Epithelial cell of esophagus (primary cell): ENCODE results near the gene ANKHD1.

Experiments
- DNase-seq: peaks from one replicate; pipeline ENCODE4 v3.0.0; 2010; ENCODE audit warnings: low read depth
- H3K4me3 ChIP-seq: 2 replicates; pipeline ENCODE4 v1.5.1; 2011; ENCODE audit warnings: mild to moderate bottlenecking, low read length, control low read depth
- CTCF ChIP-seq: IDR thresholded peaks from 2 replicates; pipeline ENCODE4 v1.5.1; 2011; ENCODE audit warnings: low read depth, mild to moderate bottlenecking, low read length, control low read depth, inconsistent platforms; ENCODE audit not compliant: insufficient read depth; ENCODE audit errors: missing control alignments

ANKHD1 gene

GRCh38 chr5:140403613-140404012 is 2.0 kb downstream of the ANKHD1 start:
- TF ChIP-seq CTCF: no peak
- DNase-seq: no peak
- peak overlapping the region; percentile 96 for H3K4me3 ChIP-seq

GRCh38 chr5:140408750-140409241 is 7.2 kb downstream of the ANKHD1 start:
- peak; percentile 51 for DNase-seq
- H3K4me3 ChIP-seq: no peak overlapping the region
- TF ChIP-seq CTCF: no peak

- no peak for TF ChIP-seq CTCF
- H3K4me3 ChIP-seq: no peak overlapping the region
- DNase-seq: no peak
These were observed 11.6 kb downstream of the ANKHD1 start for GRCh38 chr5:140413230-140413629.

- no peak overlapping the region for H3K4me3 ChIP-seq
- no peak for TF ChIP-seq CTCF
- no peak for DNase-seq
These were observed 15.6 kb downstream of the ANKHD1 start for GRCh38 chr5:140417235-140417634.

GRCh38 chr5:140418862-140419520 is 17.4 kb downstream of the ANKHD1 start:
- H3K4me3 ChIP-seq: no peak overlapping the region
- no peak for DNase-seq
- no peak for TF ChIP-seq CTCF

- no peak overlapping the region for H3K4me3 ChIP-seq
- no peak for DNase-seq
- no peak for TF ChIP-seq CTCF
These were observed 18.6 kb downstream of the ANKHD1 start for GRCh38 chr5:140420226-140420570.
